PFSK-1 (cell line): ENCODE data around the gene PITX2.

Experiments
- FOXP2 ChIP-seq: optimal IDR thresholded peaks from 2 replicates; pipeline ENCODE3; 2011; ENCODE audit warnings: borderline replicate concordance, control low read depth, inconsistent platforms; ENCODE audit not compliant: insufficient read depth; ENCODE audit errors: extremely low read length, extremely low read depth
- POLR2AphosphoS5 ChIP-seq: IDR thresholded peaks from 2 replicates; pipeline ENCODE4 v1.6.1; 2012; ENCODE audit warnings: low read depth, mild to moderate bottlenecking, control low read depth, low read length, moderate library complexity
- SIN3A ChIP-seq: IDR thresholded peaks from 2 replicates; pipeline ENCODE4 v1.6.1; 2012; ENCODE audit warnings: mild to moderate bottlenecking, low read length, moderate library complexity, borderline replicate concordance; ENCODE audit not compliant: insufficient read depth
- TAF1 ChIP-seq: IDR thresholded peaks from 2 replicates; pipeline ENCODE4 v1.6.1; 2012; ENCODE audit warnings: low read length, control low read depth, borderline replicate concordance; ENCODE audit not compliant: insufficient read depth
- TF ChIP-seq, protein P1 (sequence below), 2 experiments: IDR thresholded peaks; 2 replicates each; pipeline versions ENCODE4 v1.6.1 to v1.8.0; 2011 to 2012; ENCODE audit warnings: low read depth in 2 of 2, low read length in 2 of 2, control low read depth in 1 of 2, inconsistent platforms in 1 of 2, mild to moderate bottlenecking in 1 of 2, moderate library complexity in 1 of 2; ENCODE audit not compliant: insufficient read depth in 1 of 2

PITX2 gene

DNA sequence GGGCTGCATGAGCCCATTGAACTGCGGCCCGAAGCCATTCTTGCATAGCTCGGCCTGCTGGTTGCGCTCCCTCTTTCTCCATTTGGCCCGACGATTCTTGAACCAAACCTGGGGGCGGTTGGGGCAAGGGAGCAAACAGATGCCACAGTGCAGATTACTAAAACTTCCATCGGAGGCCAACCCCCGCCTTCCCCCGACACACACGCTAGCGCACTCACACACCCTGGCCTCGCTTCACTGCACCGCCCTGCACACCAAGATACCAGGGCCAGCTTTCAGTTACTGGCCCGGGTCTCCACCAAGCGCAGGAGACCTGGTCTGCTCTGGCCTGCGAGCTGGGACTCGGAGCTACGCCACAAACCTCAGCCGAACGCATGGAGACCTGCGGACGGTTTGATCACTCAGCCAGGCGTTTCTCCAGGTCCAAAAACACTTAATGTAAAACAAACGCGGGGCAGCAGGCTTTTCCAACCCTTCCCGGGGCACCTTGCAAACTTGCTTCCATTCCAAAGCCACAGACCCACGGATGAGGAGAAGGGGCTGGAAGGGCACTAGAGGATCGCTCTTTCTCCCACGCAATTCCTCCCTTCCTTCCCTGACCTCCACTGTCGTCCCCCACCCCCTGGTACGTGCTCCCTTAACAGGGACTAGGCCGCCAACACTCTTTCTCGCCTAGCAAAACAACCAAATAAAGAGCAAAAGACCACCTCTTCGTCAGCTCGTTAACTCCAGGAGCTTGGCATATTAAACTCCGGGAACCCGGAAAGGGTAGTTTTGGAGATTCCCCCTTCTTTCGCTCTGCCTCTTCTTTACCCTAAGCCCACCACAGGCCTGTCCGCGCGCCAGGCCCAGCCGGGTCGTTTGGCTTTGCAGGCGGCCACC, 4.1 kb downstream of the PITX2 start:
- no peak for TF ChIP-seq POLR2AphosphoS5
- TF ChIP-seq, protein P1, sequence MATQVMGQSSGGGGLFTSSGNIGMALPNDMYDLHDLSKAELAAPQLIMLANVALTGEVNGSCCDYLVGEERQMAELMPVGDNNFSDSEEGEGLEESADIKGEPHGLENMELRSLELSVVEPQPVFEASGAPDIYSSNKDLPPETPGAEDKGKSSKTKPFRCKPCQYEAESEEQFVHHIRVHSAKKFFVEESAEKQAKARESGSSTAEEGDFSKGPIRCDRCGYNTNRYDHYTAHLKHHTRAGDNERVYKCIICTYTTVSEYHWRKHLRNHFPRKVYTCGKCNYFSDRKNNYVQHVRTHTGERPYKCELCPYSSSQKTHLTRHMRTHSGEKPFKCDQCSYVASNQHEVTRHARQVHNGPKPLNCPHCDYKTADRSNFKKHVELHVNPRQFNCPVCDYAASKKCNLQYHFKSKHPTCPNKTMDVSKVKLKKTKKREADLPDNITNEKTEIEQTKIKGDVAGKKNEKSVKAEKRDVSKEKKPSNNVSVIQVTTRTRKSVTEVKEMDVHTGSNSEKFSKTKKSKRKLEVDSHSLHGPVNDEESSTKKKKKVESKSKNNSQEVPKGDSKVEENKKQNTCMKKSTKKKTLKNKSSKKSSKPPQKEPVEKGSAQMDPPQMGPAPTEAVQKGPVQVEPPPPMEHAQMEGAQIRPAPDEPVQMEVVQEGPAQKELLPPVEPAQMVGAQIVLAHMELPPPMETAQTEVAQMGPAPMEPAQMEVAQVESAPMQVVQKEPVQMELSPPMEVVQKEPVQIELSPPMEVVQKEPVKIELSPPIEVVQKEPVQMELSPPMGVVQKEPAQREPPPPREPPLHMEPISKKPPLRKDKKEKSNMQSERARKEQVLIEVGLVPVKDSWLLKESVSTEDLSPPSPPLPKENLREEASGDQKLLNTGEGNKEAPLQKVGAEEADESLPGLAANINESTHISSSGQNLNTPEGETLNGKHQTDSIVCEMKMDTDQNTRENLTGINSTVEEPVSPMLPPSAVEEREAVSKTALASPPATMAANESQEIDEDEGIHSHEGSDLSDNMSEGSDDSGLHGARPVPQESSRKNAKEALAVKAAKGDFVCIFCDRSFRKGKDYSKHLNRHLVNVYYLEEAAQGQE (IDR thresholded peaks at IDR 0.05; ENCODE audit: insufficient read depth in 1 of 2, low read depth in 2 of 2, low read length in 2 of 2), result no peak
- no peak for TF ChIP-seq FOXP2
- TF ChIP-seq TAF1, result no peak
- TF ChIP-seq SIN3A, result no peak

DNA sequence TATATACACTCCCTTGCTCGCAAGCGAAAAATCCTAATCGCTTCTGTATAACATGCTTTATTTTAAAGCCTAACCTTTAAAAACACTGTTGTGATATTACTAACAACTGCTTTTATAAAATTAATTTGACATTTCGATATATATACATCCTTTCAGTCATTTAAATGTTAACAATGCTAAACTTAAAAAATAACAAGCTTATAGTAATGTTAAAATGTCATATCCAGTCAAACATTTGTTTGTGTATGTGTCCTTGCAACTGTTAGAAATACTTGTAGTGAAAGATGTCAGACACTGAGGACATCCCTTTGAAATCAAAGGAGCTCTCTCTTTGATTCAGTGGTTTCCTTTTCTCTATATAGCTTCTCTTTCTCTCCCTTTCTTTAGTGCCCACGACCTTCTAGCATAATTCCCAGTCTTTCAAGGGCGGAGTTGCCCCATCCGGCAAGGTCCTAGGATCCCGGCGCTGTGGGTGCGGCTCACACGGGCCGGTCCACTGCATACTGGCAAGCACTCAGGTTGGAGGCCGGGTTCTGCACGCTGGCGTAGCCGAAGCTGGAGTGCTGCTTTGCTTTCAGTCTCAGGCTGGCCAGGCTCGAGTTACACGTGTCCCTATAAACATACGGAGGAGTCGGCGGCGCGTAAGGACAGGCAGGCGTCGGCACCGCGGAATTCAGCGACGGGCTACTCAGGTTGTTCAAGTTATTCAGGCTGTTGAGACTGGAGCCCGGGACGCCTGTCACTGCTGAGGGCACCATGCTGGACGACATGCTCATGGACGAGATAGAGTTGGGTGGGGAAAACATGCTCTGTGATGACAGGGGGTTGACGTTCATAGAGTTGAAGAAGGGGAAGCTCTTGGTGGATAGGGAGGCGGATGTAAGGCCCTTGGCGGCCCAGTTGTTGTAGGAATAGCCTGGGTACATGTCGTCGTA, 5.0 kb downstream of the PITX2 start:
- TF ChIP-seq TAF1 (no peak), SIN3A (no peak), FOXP2 (no peak), POLR2AphosphoS5 (no peak)
- TF ChIP-seq, protein P1 (IDR thresholded peaks at IDR 0.05; ENCODE audit: insufficient read depth in 1 of 2, low read depth in 2 of 2, low read length in 2 of 2), result no peak

DNA sequence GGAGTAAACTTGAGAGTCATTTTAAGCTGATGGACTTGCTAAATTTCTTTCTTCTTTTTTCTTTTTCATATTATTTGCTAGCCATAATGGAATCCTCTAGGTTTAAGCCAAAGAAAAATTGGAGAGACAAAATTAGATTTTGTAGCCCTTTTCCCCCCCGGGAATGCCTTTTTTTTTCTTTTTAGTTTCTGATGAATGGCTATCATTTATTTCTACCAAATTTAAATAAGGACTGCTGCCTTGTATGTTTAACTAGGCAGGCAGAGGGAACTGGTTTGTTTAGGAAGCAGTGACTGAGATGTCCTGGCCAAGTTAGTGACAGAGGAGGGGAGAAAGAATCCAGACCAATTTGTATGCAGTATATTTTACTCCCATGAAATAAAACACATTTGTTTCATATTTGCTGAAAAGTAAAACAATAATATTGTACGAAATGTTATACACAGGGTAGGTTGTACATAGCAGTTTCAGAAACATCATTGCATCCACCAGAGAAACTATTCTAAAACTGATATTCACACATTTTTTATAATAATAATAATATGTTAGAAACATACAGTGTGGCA, 5.7 kb downstream of the PITX2 start:
- TF ChIP-seq POLR2AphosphoS5 (no peak), SIN3A (no peak)

DNA sequence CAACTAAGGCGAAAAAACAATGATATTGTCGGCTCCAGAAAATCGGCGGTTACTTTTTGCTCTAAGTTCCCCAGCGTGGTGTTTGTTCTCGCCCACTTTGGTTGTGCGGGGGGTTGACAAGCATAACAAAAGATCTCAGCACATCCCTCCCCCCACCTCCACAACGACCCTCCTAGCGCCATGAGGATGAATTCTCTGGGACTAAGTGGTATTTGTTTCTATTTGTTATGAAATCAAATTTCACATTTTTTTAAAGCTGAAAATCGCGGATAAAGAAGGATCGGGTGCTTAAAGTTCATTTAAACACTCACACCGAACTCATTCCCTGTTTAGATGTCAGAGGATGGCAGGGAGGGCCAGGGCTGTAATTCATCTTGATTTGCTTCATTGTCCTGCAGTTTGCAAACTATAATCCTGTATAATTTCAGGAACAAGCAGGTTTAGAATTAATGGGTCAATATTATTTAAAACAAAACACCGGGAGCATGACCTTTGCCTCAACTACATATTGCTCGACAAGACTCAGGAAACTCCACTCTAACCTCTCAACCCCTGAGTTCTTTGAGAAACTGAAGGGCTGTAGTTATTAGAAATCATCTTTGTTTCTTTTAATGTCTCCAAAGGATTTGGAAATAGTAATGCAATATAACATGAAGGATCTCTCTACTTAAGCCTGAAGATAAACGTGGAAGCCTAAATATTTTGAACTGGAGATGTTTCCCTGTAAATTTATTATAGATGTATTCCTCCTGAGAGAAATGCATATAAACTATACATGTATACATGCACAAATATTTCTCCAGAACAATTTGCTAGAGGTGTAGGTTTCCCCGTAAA, 6.4 kb downstream of the PITX2 start:
- TF ChIP-seq SIN3A (no peak), FOXP2 (no peak), TAF1 (no peak), POLR2AphosphoS5 (no peak)
- TF ChIP-seq, protein P1 (IDR thresholded peaks at IDR 0.05; ENCODE audit: insufficient read depth in 1 of 2, low read depth in 2 of 2, low read length in 2 of 2), result no peak
